Activated CD4-positive, alpha-beta T cell treated with anti-CD3 and anti-CD28 coated beads, Interleukin-2, Interleukin-4, amounts not matched to agents 100 ng/mL and 50 ng/mL, durations not matched to agents 16 hours and 8 hours (primary cell): Measurements from ENCODE around the gene FNDC4.

Experiments
- DNase-seq: peaks from one replicate; pipeline ENCODE4 v3.0.0-alpha.2; 2020; ENCODE audit warnings: low spot score

FNDC4 gene

GRCh38 chr2:27493948-27494283 lies 1.1 kb downstream of the FNDC4 start:
- DNase-seq = no peak

- no peak for DNase-seq
Measured at GRCh38 chr2:27492557-27492956, 2.4 kb downstream of the FNDC4 start.

- peak; percentile 99 for DNase-seq
Measured at GRCh38 chr2:27489498-27490397, 5.3 kb downstream of the FNDC4 start, which contains the start of gene IFT172. IFT172 (minus strand) TSS chr2:27489743; CDS start chr2:27489653, 90 bp downstream.

GRCh38 chr2:27489118-27489497 lies 5.9 kb downstream of the FNDC4 start:
- DNase-seq = no peak

- DNase-seq = no peak
Measured at GRCh38 chr2:27485496-27485895, 9.5 kb downstream of the FNDC4 start.

GRCh38 chr2:27471961-27472360 lies 23.0 kb downstream of the FNDC4 start:
- no peak for DNase-seq

GRCh38 chr2:27464443-27464842 lies 30.6 kb downstream of the FNDC4 start:
- DNase-seq = no peak

GRCh38 chr2:27461118-27461517 lies 33.9 kb downstream of the FNDC4 start:
- no peak for DNase-seq

GRCh38 chr2:27453968-27454367 lies 41.0 kb downstream of the FNDC4 start:
- no peak for DNase-seq

GRCh38 chr2:27451095-27451494 lies 43.9 kb downstream of the FNDC4 start:
- DNase-seq = peak; percentile 30

GRCh38 chr2:27448381-27448780 lies 46.6 kb downstream of the FNDC4 start:
- no peak for DNase-seq

GRCh38 chr2:27446057-27446456 lies 48.9 kb downstream of the FNDC4 start:
- no peak for DNase-seq

GRCh38 chr2:27445615-27446014 lies 49.4 kb downstream of the FNDC4 start:
- DNase-seq = no peak

- no peak for DNase-seq
Measured at GRCh38 chr2:27445155-27445554, 49.8 kb downstream of the FNDC4 start.

GRCh38 chr2:27442920-27443282 lies 52.1 kb downstream of the FNDC4 start:
- DNase-seq = no peak

GRCh38 chr2:27441958-27442919 lies 52.8 kb downstream of the FNDC4 start, which contains the start of gene KRTCAP3:
KRTCAP3 (plus strand) TSS chr2:27442381; CDS start chr2:27442413, 32 bp downstream.
- peak; percentile 13 for DNase-seq
